Activated CD8-positive, alpha-beta memory T cell treated with anti-CD3 and anti-CD28 coated beads, Interleukin-2, amount 50 U/mL, for 24 hours (primary cell): ENCODE results near the gene MRRF.

Experiments
- DNase-seq: peaks from one replicate; pipeline ENCODE4 v3.0.0-alpha.2; 2020; ENCODE audit errors: extremely low read depth

MRRF gene

DNA sequence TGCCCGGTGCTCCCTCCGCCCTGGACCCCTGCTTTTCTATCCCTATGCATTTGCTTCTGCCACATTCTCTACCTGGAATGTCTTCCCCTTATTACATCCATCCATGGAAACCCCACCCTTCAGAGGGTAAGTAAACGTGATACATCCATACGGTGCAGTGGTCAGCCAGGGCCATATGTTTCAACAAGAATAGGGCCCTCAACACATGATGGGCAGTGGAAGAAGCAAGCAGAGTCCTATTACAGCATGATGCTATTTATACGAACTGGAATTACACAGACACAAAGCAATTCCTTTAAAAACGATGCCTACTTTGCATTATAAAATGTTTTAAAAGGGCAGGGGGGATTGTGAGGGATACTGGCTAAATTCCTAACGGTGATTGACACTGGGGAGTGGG is 68.0 kb downstream of the MRRF start:
- no peak for DNase-seq

DNA sequence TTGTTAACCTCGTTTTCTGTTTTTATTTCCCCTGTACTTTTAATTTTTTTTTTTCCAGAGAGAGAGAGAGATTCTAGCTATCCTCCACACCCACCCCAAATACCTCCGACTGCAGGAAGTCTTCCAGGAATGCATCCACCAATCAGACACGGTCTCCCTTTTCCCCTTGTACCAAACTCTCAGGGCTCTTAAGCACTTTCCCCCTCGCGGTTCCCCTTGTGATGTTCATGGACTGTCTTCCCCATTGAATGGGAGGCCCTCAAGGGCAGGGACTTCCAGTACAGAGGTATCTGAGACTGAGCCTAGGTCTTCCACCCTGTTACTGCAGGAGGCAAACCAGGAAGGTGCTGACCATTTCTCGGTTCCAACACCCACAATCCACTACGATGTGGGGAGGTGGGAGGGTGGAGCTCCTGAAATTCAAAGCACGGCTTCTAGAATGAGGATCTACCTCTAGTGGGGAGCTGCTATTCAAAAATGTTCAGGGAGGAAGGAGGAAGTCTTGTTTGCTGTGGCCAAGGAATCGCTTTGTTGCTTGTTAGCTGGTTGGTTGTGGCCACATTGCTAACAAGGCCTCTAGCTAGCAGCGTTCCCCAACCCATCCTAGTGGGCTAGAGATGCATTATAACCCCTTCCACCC is 68.6 kb downstream of the MRRF start:
- DNase-seq: no peak

DNA sequence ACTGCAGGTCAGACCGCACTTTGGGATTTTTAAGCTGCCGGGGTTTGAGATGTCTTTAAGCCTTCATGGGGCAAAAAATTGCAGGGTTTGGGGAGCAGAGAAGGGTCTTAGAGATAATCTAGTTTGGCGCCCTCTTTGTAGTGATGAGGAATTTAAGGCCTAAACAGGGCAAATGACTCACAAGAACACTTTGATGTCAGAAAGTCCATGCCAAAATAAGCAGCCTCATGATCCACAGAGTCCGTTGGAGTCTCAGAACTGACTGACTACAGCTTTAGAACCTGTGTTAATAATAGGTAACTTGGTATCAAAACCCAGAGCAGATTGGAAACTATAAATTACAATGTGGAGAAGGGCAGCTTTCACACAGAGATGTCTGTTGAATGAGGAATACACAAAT is 70.2 kb downstream of the MRRF start:
- DNase-seq: no peak

DNA sequence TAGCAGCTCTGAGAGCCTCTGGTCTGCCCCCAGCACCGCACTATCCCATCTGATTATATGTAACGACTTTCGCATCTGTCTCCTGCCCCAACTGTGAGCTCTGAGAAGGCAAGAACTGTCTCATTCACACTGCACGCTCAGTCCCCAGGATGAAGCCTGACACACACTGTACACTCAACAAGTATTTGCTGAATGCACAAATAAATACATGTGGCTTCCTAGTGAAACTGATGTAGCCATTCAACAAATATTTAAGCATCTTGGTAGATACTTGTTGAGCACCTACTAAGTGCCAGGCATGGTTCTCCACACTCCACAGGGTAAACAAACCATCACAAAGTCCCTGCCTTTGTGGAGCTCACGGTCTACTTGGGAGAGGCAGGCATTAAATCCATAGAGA is 71.5 kb downstream of the MRRF start:
- DNase-seq: no peak

DNA sequence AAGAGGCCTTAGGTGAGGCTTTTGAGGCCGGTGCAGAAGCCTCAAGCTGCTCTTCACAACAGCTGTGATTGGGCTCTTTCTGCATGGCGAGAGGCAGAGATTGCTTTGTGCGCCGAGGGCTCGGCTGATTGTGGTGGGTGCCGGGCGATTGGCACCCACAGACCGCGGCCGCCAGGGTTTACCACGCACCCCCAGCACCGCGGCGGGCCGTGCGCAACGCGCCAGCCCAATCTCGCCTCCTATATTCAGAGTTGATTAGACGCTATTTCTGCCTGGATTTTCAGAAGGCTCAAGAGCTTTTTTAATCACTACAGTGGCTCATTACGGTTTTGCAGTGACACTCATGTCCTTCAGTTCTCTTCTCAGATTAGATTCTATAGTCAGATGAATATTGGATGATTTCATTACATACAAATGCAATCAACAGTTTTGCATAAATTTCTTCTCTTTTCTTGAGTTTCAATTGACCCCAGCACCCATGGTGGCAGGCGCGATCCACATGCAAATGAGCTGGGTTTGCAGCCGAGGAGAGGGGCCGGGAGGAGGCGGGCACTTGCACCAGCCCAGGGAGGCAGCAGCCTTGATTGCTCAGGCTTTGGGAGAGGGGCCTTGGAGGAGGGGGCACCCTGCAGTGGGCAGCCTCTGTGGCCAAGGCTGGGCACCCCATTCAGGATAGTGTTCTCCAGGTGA is 72.3 kb downstream of the MRRF start:
- DNase-seq: no peak

DNA sequence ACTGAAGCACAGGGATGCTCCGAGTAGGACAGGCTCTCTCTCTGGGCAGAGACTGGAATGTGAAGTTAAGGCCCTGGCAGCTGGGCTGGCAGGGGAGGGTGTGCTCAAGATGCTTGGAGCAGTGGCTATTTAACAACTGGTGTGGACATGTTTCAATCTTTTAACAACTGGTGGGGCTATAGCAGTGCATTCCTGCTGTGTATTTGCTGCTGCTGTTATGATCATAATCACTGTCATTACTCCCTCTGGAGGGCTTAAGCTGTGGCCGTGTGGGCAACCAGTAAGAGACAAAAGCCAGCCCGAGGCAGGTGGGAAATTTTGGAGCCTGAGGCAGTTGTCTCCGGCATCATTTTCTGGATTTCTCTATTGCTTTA is 72.9 kb downstream of the MRRF start:
- no peak for DNase-seq

DNA sequence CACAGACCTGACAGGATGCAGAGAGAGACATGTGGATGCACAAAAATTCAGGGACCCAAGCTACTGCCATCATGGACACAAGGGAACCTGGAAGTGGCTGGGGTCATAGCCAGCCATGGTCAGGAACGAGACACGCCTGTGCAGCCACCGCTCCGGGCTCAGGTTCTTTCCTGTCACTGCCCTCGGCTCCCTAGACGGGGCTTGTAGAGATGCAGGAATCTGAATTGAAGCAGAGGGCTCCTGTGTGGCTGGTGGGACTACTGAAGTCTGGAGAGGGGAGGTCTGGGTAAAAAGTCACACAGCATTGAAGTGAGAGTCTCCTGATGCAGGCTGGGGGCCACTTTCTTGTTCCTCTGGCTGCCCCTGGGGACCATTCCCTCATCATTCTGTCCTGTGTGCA is 73.9 kb downstream of the MRRF start:
- DNase-seq: no peak

DNA sequence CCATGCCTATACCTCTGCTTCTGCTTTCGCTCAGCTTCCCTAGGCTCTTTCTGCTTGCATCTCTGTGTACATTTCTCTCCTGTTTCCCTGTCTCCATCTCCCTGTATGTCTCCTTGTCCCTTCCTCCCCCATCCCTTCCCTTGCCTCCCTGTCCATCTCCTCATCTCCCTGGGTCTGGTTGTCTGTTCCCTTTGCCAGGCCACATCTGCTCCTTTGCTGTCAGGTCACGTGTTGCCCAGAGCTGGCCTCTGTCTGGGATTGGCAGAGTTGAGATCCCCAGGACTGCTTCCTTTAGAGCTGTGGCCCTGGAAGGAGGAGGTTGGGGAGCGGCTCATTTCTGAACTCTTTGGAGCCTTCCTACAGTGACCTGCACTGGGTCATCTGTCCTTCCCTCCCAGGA is 74.3 kb downstream of the MRRF start:
- DNase-seq: no peak

DNA sequence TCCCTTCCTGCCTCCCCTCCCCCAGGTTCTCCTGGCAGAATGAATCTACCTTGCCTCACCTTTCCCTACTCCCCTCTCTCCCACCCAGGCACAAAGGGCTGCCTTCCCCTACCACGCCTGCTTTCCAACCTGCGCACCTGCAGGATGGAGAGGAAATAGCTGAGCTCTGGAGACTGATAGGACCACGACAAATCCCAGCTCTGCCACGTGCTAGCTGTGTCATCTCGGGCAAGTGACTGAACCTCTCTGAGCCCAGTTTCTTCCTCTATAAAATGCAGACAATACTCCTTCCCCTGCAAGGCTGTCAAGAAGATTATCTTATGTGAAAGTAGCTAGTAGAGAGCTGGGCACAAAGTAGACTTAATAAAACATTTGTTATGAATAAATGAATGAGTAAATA is 74.9 kb downstream of the MRRF start:
- DNase-seq: no peak

DNA sequence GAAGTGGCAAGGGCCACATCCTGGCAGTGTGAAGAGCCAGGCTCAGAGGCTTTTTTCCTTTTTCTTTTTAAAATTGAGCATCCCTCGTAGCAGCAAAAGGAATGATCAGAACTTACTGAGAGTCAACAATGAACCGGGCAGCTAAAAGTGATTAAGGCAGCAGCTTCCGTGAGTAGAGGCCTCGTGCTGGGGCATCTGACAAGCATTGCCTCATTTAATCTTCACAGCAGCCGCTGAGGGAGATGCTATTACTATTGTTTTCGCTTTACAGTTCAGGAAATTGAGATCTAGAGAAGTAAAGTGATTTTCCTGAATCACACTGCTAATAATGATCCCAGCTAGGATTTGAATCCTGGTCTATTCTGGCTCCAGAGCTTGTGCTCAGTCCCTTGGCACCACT is 75.5 kb downstream of the MRRF start:
- no peak for DNase-seq

DNA sequence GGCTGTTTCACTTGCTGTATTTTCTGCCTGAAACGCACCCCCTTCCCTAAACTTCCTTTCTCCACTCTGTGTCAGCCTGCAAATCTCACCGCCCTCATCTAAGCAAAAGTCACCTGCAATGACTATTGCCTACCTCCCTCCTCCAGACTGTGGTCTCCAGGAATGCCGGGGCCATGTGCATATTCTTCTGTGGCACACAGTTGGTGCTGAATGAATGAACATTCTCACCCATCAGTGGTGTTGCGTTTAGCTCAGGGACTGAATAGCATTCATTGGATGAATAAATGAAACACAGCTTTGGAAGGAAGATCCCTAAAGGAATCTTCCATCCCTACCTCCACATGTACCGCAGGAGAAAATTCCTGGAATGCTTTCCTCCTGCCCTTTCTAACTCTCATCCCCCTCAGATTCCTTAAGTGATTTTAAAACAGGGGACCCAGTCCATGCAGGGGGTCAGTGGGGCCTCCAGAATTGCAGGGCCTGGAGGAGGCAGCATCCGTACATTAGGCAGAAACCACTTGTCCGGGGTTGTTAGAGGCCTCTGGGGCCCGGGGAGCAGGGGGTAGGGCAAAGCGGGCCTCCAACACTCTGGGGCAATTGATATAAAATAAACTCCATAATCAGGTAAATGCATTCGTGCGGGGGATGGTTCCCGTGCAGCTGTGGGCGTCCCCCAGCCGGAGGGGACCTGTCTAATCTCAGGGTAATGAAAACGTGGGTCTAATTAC is 77.8 kb downstream of the MRRF start:
- DNase-seq: no peak

DNA sequence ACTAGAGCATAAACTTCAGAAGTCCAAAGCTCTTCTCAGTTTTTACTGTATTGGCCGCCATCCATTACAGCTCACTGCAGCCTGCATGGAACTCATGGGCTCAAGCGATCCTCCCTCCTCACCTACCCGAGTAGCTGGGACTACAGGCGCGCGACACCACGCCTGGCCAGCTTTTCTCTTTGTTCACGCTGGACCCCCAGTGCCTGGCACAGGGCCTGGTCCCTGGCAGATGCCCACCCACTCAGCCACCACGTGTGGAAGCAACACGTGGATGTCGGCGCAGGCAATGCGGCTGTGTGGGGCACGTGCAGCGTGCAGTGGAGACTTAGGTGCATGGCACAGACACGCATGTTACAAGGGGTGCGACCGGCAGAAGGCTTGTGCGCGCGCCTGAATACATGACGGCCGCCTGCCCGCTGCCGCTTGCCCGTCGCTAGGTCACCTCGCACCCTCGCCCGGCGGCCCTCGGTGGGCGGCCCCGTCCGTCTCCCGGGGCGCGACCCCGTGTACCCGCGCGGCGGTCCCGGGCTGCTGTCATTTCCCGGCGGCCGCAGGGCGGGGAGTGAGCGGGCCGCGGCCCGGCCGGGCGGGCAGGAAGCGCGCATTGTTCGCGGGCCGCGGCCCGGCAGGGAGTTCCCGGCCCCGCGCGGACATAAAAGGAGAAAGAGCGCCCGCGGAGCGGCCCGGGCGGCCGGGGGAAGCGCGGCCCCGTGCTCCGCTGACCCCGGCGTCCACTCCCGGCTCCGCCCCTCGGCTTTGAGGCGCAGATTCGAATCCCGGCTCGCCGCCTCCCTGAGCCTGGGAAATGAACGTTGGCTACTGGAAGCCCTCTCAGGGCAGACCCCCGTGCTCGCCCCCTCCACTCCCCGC is 82.0 kb downstream of the MRRF start:
- no peak for DNase-seq

DNA sequence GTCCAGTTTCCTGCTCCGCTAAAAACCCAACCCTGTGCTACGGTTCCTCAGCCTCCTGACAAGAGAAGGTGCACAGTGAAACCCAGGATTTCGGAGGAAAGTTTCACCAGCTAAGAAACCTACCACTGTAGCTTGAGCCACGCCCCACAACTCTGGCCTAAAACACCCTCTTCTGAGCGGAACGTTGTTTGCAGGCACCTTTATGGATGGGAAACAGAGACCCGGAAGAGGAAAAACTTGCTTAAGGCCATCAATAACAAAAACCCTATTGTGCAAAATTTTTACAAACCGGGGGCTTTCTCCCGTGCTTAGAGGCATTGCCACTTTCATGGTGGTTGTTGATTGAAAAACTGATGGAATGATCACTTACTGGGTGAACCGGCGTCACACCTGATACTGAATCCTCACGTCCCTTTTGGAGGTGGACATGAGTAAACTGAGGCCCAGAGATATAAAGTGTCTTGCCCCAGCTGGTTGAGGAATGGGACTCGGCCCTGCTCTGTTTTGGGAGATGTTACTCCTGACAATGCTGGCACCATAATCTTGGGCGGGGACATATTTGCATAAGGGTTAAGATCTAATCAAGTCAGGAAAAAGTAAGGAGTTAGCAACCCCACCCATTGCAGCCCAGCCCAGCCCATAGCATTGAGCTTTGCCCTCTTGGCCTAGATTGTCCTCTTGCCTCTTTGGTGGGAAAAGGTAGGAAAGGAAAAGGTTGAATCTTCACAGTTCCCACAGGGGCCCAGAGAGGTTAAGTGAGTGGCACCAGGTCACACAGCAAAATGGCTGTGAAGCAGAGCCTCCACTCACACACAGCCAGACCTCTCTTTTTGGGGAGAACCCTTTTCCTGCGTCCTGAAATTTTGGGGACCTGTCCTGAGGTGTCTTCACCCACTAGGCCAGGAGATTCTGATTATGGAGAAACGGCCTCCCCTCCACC is 82.9 kb downstream of the MRRF start:
- DNase-seq: no peak

DNA sequence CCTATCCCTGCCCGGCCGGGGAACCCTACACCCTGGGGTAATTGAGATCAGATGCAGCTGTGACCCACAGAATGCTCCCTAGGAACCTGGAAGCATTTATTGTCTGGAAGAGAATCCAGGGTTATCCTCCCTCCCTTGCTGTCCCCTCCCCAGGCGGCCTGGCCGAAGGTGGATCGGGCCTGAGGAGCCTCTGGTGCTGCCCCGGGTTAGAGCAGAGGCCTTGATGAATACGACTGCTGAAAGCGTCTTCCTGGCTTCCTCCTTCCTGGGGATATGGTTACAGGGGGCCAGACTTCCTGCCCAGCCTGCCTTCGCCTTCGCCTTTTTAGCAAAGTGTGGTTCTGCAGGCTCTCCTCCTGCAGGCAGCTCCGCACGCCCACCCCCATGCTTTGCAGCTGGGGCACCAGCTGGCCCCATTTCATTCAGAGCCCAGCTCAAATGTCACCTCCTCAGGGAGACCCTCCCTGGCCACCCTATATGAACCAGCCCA is 83.7 kb downstream of the MRRF start:
- DNase-seq: no peak

DNA sequence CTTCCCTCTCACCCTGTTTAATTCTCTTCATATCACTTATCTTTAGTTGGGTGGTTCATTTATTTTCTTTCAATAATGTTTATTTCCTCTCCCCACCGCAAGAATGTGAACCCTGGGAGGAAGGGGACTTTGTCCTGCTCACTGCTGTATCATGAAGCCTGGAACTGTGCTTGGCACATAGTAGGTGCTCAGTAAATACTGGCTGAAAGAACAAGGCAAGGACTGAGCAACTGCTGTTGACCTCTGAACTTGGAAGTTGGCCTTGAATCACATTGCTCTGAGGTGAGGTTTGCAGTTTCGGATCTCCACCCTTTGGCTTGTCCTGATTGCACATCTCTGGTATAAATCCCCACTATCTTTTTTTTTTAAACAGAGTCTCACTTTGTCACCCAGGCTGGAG is 84.1 kb downstream of the MRRF start:
- no peak for DNase-seq

DNA sequence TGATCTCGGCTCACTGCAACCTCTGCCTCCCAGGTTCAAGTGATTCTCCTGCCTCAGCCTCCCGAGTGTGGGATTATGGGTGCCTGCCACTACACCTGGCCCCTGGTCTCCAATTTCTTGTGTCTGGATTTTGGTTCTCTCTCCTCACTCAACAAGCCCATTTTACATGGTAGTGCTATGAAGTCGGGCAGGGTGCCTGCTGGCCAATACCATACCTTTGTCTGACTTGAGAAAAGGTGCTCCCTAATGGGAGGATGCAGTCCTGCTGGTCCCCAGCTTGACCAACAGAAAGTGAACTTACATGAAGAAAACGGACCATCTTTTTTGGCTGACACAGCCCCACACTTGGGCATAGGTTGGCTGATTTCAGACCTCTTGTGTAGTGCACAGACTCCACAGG is 84.5 kb downstream of the MRRF start:
- no peak for DNase-seq

DNA sequence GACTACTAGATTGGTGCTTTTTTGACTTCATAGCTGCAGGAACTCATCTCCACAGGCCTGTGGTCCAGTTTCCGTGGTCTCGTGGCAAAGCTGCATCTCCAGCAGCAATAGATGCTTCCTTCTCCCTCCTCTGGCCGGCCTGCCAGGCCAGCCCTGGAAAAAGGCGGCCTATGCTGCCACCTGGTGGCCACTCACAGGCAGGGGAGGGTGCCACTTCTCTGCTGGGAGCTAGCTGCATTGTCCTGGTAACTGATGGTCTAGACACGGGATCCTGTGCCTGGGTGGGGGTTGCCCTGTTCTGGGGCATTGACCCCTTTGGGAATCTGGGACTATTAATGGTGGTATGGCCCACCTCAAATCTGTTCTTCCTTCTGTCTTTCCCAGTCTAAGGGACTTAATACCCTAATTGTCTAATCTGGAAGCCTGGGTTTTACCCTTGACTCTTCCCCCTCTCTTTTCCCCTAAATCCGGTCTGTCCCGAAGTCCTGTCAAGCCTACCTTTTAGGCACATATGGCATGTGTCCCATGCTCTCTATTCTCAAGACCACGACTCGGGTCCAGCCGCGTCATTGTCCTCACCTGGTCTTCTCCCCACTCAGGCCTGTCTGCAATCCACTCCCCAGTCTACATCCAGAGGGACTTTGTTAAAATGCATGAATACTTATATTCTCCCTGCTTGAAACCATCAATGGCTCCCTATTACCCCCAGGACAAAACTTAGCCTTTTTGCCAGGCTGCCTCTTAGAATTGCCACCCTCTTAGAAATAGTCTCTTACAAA is 86.1 kb downstream of the MRRF start:
- peak; percentile 31 for DNase-seq

DNA sequence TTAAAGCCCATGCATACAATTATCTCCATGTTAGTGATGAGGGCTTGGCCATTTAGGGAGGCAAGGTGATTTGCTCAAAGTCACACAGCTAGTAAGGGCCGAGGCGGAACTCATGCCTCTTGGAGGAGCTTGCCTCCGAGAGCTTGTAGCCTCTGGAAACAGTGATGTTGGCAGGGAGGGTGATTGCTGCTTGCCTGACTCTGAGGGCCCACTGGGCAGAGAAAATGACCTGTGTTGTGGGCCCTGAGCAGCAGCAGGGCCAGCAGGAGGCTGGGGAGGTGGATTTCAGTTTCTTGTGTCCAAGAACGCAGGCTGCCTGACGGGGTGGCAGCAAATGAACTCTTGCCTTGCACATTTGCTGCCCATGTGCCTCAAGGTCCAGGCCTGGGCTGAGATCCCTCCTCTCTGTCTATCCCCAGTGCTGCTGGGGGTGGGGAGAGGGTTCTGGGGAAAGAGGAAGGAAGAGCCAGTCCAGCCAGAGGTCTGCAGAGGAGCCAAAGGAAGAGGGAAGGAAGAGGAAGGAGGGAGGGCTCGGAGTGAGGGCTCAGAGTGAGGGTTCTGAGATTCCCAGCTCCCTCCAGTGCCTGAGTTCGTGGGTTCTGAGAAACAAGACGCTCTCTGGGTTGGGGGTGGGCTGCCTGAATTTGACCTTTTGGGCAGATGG is 90.0 kb downstream of the MRRF start:
- DNase-seq: no peak

DNA sequence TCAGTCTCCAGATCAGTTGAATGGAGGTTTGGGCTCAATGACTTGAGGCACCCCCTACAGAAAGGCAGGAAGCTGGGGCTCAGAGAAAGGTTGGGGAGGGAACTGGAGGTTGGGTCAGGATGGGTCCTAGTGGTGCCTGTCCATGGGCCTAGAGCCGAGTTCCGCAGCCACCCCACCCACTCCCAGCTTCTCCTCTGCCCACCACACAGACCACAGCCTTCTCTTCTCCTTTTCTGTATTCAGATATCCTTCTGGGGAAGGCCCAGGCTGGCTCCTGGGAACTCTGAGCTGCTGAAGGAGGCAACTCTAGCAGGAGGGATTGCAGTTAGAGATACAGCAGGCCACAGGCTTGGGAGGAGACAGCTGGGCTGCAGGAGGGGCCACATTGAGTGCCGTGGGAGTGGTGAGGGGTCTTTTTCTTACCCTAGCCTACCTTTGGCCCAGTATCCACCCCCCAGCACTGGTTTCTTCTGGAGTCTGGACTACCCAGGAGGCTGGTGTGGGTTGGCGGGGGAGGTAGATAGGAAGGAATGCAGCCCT is 90.7 kb downstream of the MRRF start:
- DNase-seq: no peak
